Measurements from ENCODE around the gene ROPN1B.
A peak's percentile ranks its signal among the peaks of the same experiment; 100 is the strongest.
"Not testable (repeated sequence)": the region's sequence is repeated elsewhere in the genome, so short reads cannot be mapped to it uniquely, and the experiment has no call there.

The ROPN1B gene

DNA sequence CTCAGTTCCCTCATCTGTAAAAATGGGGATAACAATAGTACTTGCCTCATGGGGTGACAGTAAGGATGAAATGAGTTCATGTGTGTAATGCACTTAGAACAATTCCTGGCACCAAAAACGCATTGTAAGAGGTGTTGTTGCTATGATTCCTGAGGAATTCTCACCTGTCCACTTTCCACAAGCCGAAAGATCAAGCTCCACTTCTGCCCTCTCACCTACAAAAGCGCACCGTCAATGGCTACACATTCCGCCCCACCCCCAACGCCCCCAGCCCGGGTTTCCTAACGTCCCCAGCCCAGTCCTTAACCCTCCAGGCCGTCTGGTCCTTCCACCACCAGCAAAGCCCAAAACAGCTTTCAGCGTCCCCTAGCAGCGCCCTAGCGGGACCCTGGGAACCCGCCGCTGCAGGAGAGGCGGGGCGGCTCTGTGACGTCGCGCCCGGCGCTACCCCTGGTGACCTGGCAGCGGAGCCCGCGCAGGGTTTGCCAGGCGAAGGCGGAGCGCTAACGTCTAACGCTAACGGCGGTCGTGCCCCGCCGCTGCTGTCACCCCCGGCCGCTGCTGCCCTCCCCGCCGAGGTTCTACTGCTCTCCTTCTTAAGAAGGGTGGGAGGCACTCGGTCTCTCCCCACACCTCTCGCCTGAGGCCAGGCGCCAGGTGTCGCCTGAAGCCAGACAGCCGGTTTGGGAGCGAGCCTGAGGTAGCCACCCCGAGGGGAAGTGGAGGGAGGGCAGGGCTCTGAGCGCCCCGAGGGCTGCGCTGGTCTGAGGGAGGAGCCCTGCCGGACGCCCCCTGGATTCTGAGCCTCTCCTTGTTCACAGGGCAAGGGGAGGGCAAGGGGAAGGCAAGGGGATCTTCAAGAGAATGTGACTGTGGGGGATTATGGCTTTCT, at the start of gene ROPN1B:
ROPN1B (plus strand) TSS at position 478 of the 892 bp plus-strand sequence. CDS start 2,877 bp downstream, outside the sequence.
- not testable (repeated sequence) for DNase-seq

DNA sequence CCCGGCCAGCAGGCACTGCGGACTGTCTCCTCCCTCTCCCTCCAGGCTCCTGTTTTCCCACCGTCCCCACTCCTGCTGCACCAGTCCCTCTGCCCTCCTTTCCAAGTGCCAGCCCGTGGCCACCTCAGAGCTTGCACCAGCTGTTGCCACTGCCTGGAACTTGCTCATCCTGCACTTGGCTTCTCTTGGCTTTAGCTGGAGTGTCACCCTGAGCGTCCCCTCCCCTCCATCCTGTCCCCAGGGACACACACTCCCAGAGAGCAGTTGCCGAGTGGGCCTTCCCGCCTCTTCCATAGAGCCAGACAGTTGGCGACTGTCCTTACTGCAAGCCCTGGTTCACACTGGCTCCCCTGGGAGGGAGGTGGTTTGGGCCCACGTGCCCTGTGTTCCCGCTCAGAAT, 48.8 kb upstream of the ROPN1B start:
- not testable (repeated sequence) for DNase-seq

DNA sequence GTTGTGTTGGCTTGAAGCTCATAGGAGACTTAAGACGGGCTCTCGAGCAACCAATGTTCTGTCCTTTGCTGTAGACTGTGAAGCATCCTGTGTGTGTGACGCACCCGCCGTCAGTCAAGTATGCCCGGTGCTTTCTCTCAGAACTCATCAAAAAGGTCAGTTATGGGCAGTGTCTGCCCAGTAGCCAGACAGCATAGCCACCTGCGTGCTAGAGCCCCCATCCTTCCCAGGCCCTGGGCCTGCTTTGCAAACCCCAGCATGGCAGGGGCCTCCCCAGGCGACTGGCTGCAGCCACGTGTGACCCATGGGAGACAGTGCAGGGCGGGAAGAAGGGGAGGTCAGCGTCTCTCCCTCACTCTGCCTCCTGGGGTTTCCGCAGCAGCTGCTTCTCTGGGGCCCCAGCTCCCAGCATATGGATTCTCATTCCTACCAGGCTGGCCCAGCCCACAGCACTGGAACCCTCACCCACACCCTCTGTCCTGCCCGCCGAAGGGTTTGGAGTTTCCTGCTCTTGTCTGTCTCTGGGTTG, 48.2 kb upstream of the ROPN1B start:
- not testable (repeated sequence) for DNase-seq

- peak; percentile 52 for DNase-seq
Observed at GRCh38 chr3:125921712-125922111, 47.3 kb upstream of the ROPN1B start.

GRCh38 chr3:125923324-125924115, 45.5 kb upstream of the ROPN1B start:
- not testable (repeated sequence) for DNase-seq

DNA sequence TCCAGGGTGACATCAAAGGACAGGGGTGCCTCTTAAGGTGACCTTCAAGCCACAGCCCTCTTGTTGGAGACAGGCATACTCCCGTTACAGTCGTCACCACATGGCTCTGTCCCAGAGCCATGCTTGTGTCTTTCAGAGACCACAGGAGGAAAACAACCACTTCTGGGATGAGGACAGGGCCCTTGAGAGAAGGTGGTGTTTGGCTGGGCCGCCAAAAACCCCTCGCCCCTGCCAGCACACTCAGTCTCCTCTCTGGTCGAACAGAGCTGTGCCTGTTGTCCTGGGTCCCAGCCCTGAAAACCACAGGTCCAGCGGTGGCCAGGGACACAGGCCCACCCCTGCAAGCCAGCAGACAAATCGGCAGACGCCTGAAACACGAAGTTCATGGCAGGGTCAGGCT, 44.7 kb upstream of the ROPN1B start:
- not testable (repeated sequence) for DNase-seq

DNA sequence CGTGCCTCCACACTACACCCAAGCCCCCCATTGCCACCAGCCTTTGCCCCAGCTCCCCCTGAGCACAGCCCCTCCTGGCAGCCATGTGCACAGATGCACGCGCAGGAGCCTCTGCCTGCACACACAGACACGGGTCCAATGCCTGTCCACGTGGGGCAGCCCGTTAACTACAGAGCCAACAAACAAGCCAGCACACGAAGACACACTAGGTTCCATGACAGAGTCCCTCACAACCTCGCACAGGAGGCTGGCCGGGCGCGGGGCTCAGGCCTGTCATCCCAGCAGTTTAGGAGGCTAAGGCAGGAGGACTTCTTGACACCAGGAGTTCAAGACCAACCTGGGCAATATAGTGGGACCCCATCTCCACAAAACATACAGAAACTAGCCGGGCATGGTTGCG, 43.3 kb upstream of the ROPN1B start:
- DNase-seq: not testable (repeated sequence)

GRCh38 chr3:125928771-125929545, 40.0 kb upstream of the ROPN1B start:
- DNase-seq: peak; percentile 65

- not testable (repeated sequence) for DNase-seq
Observed at GRCh38 chr3:125929765-125930164, 39.2 kb upstream of the ROPN1B start.

- not testable (repeated sequence) for DNase-seq
Observed at GRCh38 chr3:125931355-125931880, 37.6 kb upstream of the ROPN1B start.

- not testable (repeated sequence) for DNase-seq
Observed at GRCh38 chr3:125933397-125934173, 35.4 kb upstream of the ROPN1B start.

DNA sequence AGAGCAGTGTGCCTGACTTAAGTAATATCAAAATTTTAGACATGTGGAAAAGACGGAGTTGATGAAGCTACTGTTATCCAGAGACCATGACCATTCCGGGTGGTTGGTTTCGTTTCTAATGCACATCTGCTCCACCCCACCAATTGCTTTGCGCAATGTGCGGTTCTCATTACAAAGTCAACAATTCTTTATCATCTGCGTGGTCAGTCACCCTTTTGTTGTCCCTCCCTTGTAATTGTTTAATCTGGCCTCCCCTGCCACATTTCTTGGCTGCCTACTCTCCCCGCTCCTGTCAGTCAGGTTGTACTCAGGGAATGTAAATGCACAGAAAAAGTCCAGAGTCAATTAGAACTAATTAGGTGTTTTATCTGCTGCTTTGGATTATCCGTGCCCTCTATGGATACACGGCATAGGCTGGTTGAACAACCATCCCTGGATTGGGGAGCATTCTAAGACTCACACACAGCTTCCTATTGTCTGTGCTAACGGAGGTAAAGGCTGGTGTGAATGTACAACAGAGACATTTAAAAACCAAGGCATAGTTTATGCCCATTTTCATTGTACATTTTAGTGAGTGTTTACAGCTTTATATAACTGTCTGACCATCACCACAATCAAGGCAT, 33.6 kb upstream of the ROPN1B start:
- not testable (repeated sequence) for DNase-seq

GRCh38 chr3:125936210-125936815, 32.7 kb upstream of the ROPN1B start:
- not testable (repeated sequence) for DNase-seq

GRCh38 chr3:125936891-125937290, 32.1 kb upstream of the ROPN1B start:
- not testable (repeated sequence) for DNase-seq

GRCh38 chr3:125947806-125948205, 21.2 kb upstream of the ROPN1B start:
- not testable (repeated sequence) for DNase-seq

DNA sequence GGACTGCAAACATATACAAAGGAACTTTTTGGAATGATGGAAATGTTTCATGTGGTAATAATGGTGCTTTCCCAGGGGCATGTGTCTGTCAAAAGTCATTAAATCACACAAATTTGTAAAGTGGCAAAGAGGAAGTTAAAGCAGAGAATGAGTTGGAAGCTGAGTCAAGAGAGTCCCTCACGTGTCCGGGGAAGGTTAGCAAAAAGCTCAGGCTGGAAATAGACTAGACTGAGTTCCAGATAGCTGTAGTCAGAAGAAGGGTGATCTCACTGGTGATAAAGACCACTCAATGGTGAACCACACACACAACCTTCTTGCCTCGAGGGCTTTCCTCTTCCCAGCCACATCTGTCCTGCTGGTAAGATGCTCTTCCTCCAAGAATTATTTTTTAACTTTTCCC, 20.1 kb upstream of the ROPN1B start:
- DNase-seq: not testable (repeated sequence)

GRCh38 chr3:125951176-125951575, 17.8 kb upstream of the ROPN1B start:
- not testable (repeated sequence) for DNase-seq

DNA sequence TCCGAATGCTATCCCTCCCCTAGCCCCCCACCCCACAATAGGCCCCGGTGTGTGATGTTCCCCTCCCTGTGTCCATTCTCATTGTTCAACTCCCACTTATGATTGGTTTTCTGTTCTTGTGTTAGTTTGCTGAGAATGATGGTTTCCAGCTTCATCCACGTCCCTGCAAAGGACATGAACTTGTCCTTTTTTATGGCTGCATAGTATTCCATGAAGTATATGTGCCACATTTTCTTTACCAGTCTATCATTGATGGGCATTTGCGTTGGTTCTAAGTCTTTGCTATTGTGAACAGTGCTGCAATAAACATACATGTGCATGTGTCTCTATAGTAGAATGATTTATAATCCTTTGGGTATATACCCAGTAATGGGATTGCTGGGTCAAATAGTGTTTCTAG, 12.0 kb upstream of the ROPN1B start:
- DNase-seq: not testable (repeated sequence)

DNA sequence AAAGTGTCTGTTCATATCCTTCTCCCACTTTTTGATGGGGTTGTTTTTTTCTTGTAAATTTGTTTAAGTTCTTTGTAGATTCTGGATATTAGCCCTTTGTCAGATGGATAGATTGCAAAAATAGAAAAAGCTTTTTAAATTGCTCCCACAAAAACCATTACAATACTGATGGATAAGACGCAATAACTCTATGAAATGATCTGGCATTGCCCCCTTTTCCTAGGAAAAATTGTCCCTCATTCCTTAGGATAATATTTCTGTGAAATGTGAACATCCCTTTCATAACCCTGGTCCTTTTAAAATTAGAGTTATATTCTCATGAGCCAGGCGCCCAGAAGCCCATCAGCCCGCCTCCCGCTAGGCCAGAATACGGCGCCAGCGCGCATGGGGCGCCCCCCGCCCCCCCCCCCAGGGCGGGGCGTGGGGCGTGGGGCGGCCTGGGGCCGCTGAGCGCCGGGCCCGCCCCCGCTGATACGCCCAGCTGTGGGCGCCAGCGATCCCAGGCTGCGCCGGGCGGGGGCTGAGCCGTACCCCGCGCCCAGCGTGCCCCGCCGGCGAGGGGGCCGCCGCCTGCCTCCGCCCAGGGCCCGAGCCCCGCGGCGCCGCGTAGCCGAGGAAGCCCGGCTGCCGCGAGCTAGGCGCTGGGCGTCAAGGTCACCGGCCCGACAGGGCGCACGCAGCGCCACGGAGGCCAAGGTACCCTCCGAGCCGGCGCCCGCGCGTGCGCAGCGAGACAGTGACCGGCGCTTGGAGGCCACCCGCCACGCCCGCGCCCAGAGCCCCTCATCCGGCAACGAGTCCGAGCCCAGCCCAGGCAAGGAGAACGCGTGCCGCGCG, 11.1 kb upstream of the ROPN1B start:
- no peak for DNase-seq
